LHCN-M2 (cell line): ENCODE measurements around the gene NAA30. TPM values are rescaled to one million over a fixed set of nuclear protein-coding genes. Genes with fewer than 3 reads are reported as not detected.

Experiments
- DNase-seq: peaks from one replicate; pipeline ENCODE4 v3.0.0-alpha.2; 2012; ENCODE audit warnings: low read depth
- total RNA-seq: library from RNA; depleted of rRNA; stranded (reverse); fragments of >200 nt; gene quantifications from 2 replicates; pipeline ENCODE4 v1.2.3, GENCODE V29; 2014

NAA30 gene
- total RNA-seq, 1 experiment from 2014 or later, result 21.2 TPM

GRCh38 chr14:57392830-57393229, 2.4 kb downstream of the NAA30 start:
- no peak for DNase-seq

DNA sequence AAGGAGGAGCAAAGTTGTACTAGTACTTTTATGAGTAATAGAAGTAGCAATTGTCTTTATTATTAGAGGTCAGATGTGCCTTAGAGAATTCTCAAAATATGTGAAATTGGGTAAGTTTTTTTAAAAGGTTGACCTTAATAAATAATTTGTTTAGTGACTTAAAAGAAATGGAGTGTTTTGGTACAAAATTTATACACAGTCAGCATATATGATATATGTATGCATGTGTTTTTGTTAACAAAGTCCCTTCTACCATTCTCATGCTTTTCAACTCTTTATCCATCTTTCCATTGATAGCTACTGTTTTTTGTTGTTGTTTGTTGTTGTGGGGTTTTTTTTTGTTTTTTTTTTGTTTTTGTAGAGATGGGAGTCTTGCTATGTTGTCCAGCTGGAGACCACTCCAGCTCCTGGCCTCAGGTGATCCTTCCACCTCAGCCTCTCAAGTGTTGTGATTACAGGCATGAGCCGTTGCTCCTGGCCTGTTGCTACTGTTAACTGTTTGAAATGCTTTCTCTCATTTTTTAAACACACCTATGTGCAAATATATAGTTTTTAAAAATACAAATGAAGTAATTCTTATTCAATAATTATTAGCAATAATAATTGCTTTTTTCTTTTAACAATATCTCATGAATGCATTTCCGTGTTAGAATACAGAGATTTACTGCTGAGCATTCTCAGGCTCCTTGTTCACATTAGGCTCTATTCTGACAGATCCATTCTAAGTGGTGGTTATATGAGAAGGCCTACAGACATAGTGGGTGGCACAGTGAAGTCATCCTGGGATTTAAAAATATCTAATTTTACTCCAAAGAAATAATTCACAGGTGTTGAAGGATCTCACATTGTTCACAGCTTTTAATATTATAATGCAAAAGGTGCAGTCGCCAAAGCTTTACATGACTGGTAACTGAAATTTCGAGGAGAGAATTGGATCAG, 10.4 kb downstream of the NAA30 start:
- DNase-seq, result no peak

GRCh38 chr14:57401501-57401900, 11.1 kb downstream of the NAA30 start:
- no peak for DNase-seq

GRCh38 chr14:57402173-57402852, 11.9 kb downstream of the NAA30 start:
- DNase-seq, result no peak

DNA sequence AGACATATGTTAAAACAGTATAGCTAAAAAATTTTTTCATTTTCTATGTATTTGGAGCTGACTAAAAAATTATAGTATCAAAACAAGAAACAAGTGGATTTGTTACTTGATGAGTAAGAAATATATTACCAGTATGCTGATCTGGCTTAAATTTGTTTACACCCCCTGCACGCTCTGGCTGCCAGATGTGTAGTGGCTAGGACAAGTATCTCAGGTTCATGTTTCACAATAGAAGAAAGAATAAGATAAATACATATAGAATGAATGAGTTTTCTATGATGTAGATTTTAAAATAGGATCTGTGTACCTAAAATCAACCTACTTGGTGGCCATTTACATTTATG, 13.1 kb downstream of the NAA30 start:
- no peak for DNase-seq

DNA sequence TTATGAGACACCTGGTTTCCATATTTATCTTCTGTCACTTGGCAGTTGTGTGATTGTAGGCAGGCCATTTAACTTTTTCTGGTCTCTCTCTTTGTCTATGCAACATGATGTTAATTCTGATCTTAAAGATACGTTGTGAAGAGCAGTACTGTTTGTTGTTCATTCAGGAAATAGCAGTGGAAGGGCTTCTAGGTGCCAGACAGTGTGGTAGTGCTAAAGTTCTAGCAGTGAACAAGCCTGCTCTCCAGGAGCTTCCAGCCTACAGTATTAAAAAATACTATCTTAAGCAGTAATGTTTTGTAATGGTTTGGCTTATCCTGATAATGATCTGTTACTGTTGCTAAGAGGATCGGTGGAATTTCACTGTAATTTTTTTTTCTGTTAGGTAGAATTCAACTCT, 15.2 kb downstream of the NAA30 start:
- DNase-seq, result no peak

DNA sequence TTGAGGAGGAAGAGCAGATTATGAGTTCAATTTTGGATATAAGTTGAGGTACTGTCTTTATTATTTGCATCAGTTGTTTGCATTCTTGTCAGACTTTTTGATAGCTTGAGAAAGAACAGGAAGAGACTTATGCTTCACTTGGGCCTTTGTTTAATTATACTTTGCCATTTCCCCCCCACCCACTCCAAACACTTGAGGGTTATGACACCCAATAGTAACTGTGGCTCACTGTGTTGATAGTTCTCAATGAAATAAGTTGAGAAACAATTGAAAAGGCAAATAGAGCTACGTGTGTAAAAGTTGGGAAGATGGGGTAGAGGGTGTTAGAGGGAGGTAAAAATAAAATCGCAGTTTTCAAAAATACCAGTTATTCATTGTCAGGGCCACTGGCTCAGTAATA, 17.7 kb downstream of the NAA30 start:
- DNase-seq, result no peak

GRCh38 chr14:57408634-57409033, 18.2 kb downstream of the NAA30 start:
- DNase-seq, result no peak

GRCh38 chr14:57412341-57412740, 22.0 kb downstream of the NAA30 start:
- no peak for DNase-seq

GRCh38 chr14:57413849-57414248, 23.5 kb downstream of the NAA30 start:
- DNase-seq, result no peak

- no peak for DNase-seq
Observed at GRCh38 chr14:57417228-57417627, 26.8 kb downstream of the NAA30 start.

GRCh38 chr14:57418999-57419398, 28.6 kb downstream of the NAA30 start:
- no peak for DNase-seq

DNA sequence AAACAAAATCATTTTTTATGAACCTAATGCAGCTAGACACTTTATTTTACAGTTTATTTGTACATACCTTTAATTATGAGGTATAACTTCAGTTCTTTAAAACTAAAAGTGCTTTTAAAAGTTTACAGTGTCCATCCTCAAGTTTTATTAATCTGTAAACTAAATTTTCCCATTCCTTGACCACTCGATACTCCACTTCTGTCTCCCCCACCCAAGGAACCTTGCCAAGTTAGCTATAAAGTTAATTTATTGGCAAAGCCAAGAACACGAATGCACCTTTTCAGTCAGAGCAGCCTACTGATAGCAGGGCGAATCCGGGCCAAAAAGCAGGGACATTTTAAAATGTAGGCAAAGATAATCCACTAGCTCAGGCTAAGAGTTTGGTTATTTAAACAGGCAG, 29.6 kb downstream of the NAA30 start:
- no peak for DNase-seq

DNA sequence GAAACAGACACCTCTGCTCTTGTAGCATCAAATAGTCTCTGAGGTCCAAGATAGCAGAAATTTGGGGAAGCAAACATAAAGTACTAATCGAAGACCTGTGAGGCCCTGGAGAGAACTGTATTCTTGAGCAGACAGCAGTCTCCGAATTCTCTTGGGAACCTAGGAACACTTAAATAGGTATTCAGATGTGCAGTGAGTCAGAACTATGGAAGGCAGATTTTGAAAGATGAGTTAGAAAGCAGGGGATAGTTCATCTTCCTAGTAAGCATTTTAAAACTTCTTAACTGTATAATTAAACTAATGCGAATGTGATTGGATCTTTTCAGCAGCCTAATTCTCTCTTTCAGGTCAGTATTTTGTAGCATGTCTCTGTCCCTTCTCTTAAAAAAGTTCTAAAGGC, 30.6 kb downstream of the NAA30 start:
- DNase-seq, result no peak

DNA sequence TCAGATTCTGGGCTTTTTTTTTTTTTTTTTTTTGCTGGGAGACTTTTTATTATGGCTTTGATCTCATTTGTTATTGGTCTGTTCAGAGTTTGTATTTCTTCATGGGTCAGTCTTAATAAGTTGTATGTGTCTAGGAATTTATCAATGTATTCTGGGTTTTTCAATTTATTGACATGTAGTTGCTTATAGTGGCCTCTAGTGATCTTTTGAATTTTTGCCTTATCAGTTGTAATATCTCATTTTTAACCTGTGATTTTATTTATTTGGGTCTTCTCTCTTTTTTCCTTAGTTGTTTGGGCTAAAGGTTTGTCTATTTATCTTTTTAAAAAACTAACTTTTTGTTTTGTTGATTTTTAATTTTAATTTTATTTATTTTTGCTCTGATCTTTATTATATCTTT, 45.5 kb downstream of the NAA30 start:
- DNase-seq, result no peak

GRCh38 chr14:57461777-57462320, 71.5 kb downstream of the NAA30 start:
- no peak for DNase-seq

GRCh38 chr14:57462551-57462950, 72.2 kb downstream of the NAA30 start:
- DNase-seq, result no peak

DNA sequence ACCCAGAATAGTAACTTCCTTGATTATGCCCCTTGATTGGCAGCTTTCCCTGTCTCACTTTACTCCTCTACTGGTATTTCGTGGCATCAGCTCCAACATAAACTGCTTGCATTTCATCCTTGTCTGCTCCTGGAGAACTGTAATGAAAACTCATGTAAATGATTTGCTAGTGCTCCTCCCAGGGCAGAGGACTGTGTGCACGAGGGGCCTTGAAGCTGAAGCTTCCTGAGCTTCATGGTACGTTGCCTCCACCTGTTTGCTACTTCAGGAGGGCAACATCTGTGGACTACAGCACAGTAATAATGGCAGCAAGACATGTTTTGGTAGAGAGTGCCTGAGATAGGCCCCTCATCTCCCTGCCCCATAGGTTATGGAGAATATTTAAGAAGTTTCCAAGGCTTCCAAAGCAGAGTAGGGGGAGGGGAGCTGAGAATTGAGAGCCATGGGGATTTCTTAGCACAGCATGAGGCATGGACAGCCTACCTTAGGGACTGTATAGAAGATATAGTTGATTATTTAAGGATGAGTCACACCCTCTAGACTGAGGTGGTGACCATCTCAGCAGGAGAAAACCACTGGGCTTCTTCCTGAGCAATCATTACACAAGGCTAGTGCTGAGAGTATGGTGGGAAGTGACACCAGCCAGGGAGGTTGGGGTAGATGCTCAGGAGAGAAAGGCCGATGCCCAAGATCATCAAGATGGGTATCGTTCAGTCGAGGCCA, 73.8 kb downstream of the NAA30 start:
- no peak for DNase-seq
